H1 (cell line): ENCODE data around the gene STK32C. TPM values are rescaled to one million over a fixed set of nuclear protein-coding genes. Genes with fewer than 3 reads are reported as not detected.

ENCODE experiments used
- CTCF ChIA-PET: fragments of 300-600 bp; sonication (Branson Sonifier 250); formaldehyde crosslinking; loops from one replicate; lab custom pipeline; 2021; ENCODE audit not compliant: partially characterized antibody; lab: Charles Lee
- POLR2A ChIA-PET: fragments of 300-600 bp; sonication (Branson Sonifier 250); formaldehyde crosslinking; loops from one replicate; lab custom pipeline; 2021; ENCODE audit warnings: inconsistent platforms; ENCODE audit not compliant: partially characterized antibody; lab: Charles Lee
- DNase-seq, 2 experiments: peaks; one replicate each; pipeline versions ENCODE4 v3.0.0 to v3.0.0-alpha.2; 2010 to 2022; ENCODE audit warnings: low spot score in 2 of 2, low read depth in 1 of 2, mixed read lengths in 1 of 2
- FAIRE-seq: peaks from 2 replicates; lab custom pipeline; 2011; peaks lifted over from hg19 to GRCh38; lab: Jason Lieb, UNC
- H2AFZ ChIP-seq: 2 replicates; pipeline ENCODE4 v1.8.1; 2012; ENCODE audit warnings: low read length, inconsistent platforms
- H2AK5ac ChIP-seq: 2 replicates; pipeline ENCODE4 v1.6.1; 2013; ENCODE audit warnings: low read depth, low read length
- H2BK120ac ChIP-seq: replicated peaks from 2 replicates; pipeline ENCODE3; 2013; ENCODE audit warnings: low read depth, low read length, inconsistent platforms
- H2BK12ac ChIP-seq: 2 replicates; pipeline ENCODE4 v1.6.1; 2013; ENCODE audit warnings: low read depth, low read length
- H2BK15ac ChIP-seq: 2 replicates; pipeline ENCODE4 v1.6.1; 2013; ENCODE audit warnings: low read length
- H2BK20ac ChIP-seq: 2 replicates; pipeline ENCODE4 v1.6.1; 2013; ENCODE audit warnings: low read length
- H2BK5ac ChIP-seq: 2 replicates; pipeline ENCODE4 v1.6.1; 2013; ENCODE audit warnings: low read depth, low read length
- H3K14ac ChIP-seq: 2 replicates; pipeline ENCODE4 v1.6.1; 2013; ENCODE audit warnings: inconsistent platforms; ENCODE audit not compliant: insufficient read length
- H3K18ac ChIP-seq: 2 replicates; pipeline ENCODE4 v1.6.1; 2013; ENCODE audit warnings: low read length; ENCODE audit errors: extremely low read depth
- H3K23ac ChIP-seq: 2 replicates; pipeline ENCODE4 v1.6.1; 2013; ENCODE audit warnings: inconsistent platforms; ENCODE audit not compliant: insufficient read length
- H3K23me2 ChIP-seq: 2 replicates; pipeline ENCODE4 v1.6.1; 2013; ENCODE audit warnings: low read depth, low read length
- H3K27ac ChIP-seq: 2 replicates; pipeline ENCODE4 v1.6.1; 2011; ENCODE audit warnings: low read depth, low read length, inconsistent platforms
- H3K27me3 ChIP-seq, 4 experiments: replicated peaks in 1 of 4; 1 replicate in 1 of 4; 2 replicates in 3 of 4; pipeline versions ENCODE4 v1.6.1 to v1.8.1; 2011 to 2013; ENCODE audit warnings: low read length in 3 of 4, mild to moderate bottlenecking in 3 of 4, inconsistent platforms in 2 of 4, mixed read lengths in 2 of 4, moderate library complexity in 1 of 4; ENCODE audit not compliant: control insufficient read depth in 3 of 4, insufficient read depth in 3 of 4; ENCODE audit errors: extremely low read depth in 1 of 4
- H3K36me3 ChIP-seq, 4 experiments: 2 replicates each; pipeline versions ENCODE4 v1.6.1 to v1.8.1; 2011 to 2013; ENCODE audit warnings: mild to moderate bottlenecking in 4 of 4, low read length in 3 of 4, moderate library complexity in 2 of 4, control low read depth in 1 of 4, inconsistent platforms in 1 of 4; ENCODE audit not compliant: insufficient read depth in 4 of 4, control insufficient read depth in 2 of 4
- H3K4ac ChIP-seq: replicated peaks from 2 replicates; pipeline ENCODE3; 2013; ENCODE audit warnings: low read length, low read depth, mixed read lengths, inconsistent platforms; ENCODE audit not compliant: insufficient read length
- H3K4me1 ChIP-seq, 4 experiments: replicated peaks in 1 of 4; 1 replicate in 1 of 4; 2 replicates in 3 of 4; pipeline versions ENCODE4 v1.6.1 to v1.8.1; 2011 to 2013; ENCODE audit warnings: low read length in 3 of 4, inconsistent platforms in 2 of 4, mixed read lengths in 1 of 4; ENCODE audit not compliant: insufficient read depth in 4 of 4, control insufficient read depth in 3 of 4
- H3K4me2 ChIP-seq, 2 experiments: 2 replicates each; pipeline versions ENCODE4 v1.6.1 to v1.8.1; 2011 to 2013; ENCODE audit warnings: low read depth in 2 of 2, low read length in 2 of 2, control low read depth in 1 of 2, inconsistent platforms in 1 of 2, mild to moderate bottlenecking in 1 of 2; ENCODE audit not compliant: insufficient read depth in 1 of 2
- H3K4me3 ChIP-seq, 4 experiments: fragments of 200-600, 300-600 bp in 1 of 4; sonication (generic), shearing (Covaris generic), sonication (Bioruptor Twin) in 1 of 4; 2 replicates each; pipeline versions ENCODE4 v1.5.1 to v1.8.1; 2011 to 2016; ENCODE audit warnings: low read length in 4 of 4, low read depth in 3 of 4, control low read depth in 2 of 4, inconsistent platforms in 2 of 4, mild to moderate bottlenecking in 2 of 4, mixed read lengths in 1 of 4, moderate library complexity in 1 of 4; ENCODE audit not compliant: insufficient read depth in 2 of 4; ENCODE audit errors: extremely low read depth in 1 of 4
- H3K56ac ChIP-seq: replicated peaks from 2 replicates; pipeline ENCODE3; 2013; ENCODE audit warnings: low read depth, mild to moderate bottlenecking, mixed read lengths, low read length, inconsistent platforms; ENCODE audit not compliant: insufficient read length
- H3K79me1 ChIP-seq: 2 replicates; pipeline ENCODE4 v1.6.1; 2013; ENCODE audit warnings: low read depth, low read length, control low read depth
- H3K79me2 ChIP-seq, 2 experiments: 2 replicates each; pipeline versions ENCODE4 v1.6.1 to v1.8.1; 2012 to 2013; ENCODE audit warnings: low read length in 2 of 2, mild to moderate bottlenecking in 2 of 2, inconsistent platforms in 1 of 2; ENCODE audit not compliant: insufficient read depth in 2 of 2, control insufficient read depth in 1 of 2
- H3K9ac ChIP-seq, 4 experiments: replicated peaks in 1 of 4; 1 replicate in 1 of 4; 2 replicates in 3 of 4; pipeline versions ENCODE4 v1.6.1 to v1.8.1; 2011 to 2013; ENCODE audit warnings: low read depth in 3 of 4, low read length in 3 of 4, control low read depth in 2 of 4, mild to moderate bottlenecking in 2 of 4, moderate library complexity in 2 of 4, inconsistent platforms in 1 of 4; ENCODE audit errors: extremely low read depth in 1 of 4
- H3K9me3 ChIP-seq, 2 experiments: 2 replicates each; pipeline versions ENCODE4 v1.6.1 to v1.8.1; 2012 to 2013; ENCODE audit warnings: mild to moderate bottlenecking in 2 of 2, moderate library complexity in 2 of 2, control low read depth in 1 of 2, inconsistent platforms in 1 of 2, low read depth in 1 of 2, low read length in 1 of 2, mixed read lengths in 1 of 2; ENCODE audit not compliant: insufficient read depth in 2 of 2
- H4K20me1 ChIP-seq, 2 experiments: replicated peaks in 1 of 2; 2 replicates each; pipeline versions ENCODE3 to v1.8.1; 2011 to 2013; ENCODE audit warnings: inconsistent platforms in 2 of 2, low read length in 2 of 2, mild to moderate bottlenecking in 1 of 2; ENCODE audit not compliant: insufficient read depth in 2 of 2, control insufficient read depth in 1 of 2
- H4K5ac ChIP-seq: 2 replicates; pipeline ENCODE4 v1.6.1; 2013; ENCODE audit warnings: low read length, low read depth, mixed read lengths, inconsistent platforms; ENCODE audit not compliant: insufficient read length
- H4K8ac ChIP-seq: 2 replicates; pipeline ENCODE4 v1.8.0; 2013; ENCODE audit warnings: mild to moderate bottlenecking, moderate library complexity, low read length, inconsistent platforms; ENCODE audit not compliant: insufficient read depth; ENCODE audit errors: extremely low read depth
- H4K91ac ChIP-seq: replicated peaks from 2 replicates; pipeline ENCODE3; 2013; ENCODE audit warnings: low read length, mixed read lengths, inconsistent platforms; ENCODE audit not compliant: insufficient read length
- CBX5 ChIP-seq: fragments of 300-800, 300-1000 bp; sonication (generic); IDR thresholded peaks from 2 replicates; pipeline ENCODE4 v1.7.1; 2016; ENCODE audit warnings: antibody characterized with exemption, low read length, low read depth
- CEBPB ChIP-seq: IDR thresholded peaks from 2 replicates; pipeline ENCODE4 v1.6.1; 2012; ENCODE audit warnings: low read depth, low read length
- CHD2 ChIP-seq: IDR thresholded peaks from 2 replicates; pipeline ENCODE4 v1.6.1; 2012; ENCODE audit warnings: low read length, improper control_type of control experiment
- EP300 ChIP-seq, 2 experiments: IDR thresholded peaks; 1 replicate in 1 of 2; 2 replicates in 1 of 2; pipeline ENCODE4 v1.6.1; 2011 to 2012; ENCODE audit warnings: low read depth in 2 of 2, low read length in 2 of 2, mild to moderate bottlenecking in 2 of 2, borderline replicate concordance in 1 of 2, inconsistent platforms in 1 of 2, moderate library complexity in 1 of 2
- NRF1 ChIP-seq: IDR thresholded peaks from 2 replicates; pipeline ENCODE4 v1.6.1; 2011; ENCODE audit warnings: mild to moderate bottlenecking, low read depth, low read length, improper control_type of control experiment
- POLR2AphosphoS5 ChIP-seq: IDR thresholded peaks from 2 replicates; pipeline ENCODE4 v1.6.1; 2011; ENCODE audit warnings: low read depth, low read length
- SIN3A ChIP-seq, 2 experiments: IDR thresholded peaks in 1 of 2; conservative IDR thresholded peaks in 1 of 2; 2 replicates each; pipeline ENCODE4 v1.6.1; 2011 to 2012; ENCODE audit warnings: low read length in 2 of 2, improper control_type of control experiment in 1 of 2, low read depth in 1 of 2, mild to moderate bottlenecking in 1 of 2
- SP1 ChIP-seq: IDR thresholded peaks from 2 replicates; pipeline ENCODE4 v1.6.1; 2011; ENCODE audit warnings: low read depth, low read length
- SP4 ChIP-seq: IDR thresholded peaks from 2 replicates; pipeline ENCODE4 v1.6.1; 2012; ENCODE audit warnings: low read length, inconsistent platforms
- ZNF274 ChIP-seq: IDR thresholded peaks from 2 replicates; pipeline ENCODE4 v1.7.0; 2012; ENCODE audit warnings: low read length, borderline replicate concordance; ENCODE audit errors: extremely low read depth
- WGBS, 2 experiments: shearing (Covaris generic) in 1 of 2; methylation state at CpG; one replicate each; pipeline versions ENCODE4 v1.1.6 to v1.1.7; 2013 to 2015; ENCODE audit warnings: low lambda C conversion rate in 2 of 2, mixed read lengths in 2 of 2, inconsistent platforms in 1 of 2, low coverage in 1 of 2, missing lambda C conversion rate in 1 of 2; ENCODE audit not compliant: insufficient replicate concordance in 2 of 2, insufficient coverage in 1 of 2, insufficient read length in 1 of 2; ENCODE audit errors: extremely low coverage in 1 of 2, missing lambda C conversion rate in 1 of 2; 5-methylcytosine and 5-hydroxymethylcytosine counted together
- polyA plus RNA-seq, 7 experiments: library from polyadenylated mRNA; depleted of rRNA in 3 of 7; stranded (reverse) in 5 of 7; unstranded in 2 of 7; fragments of >200 nt in 5 of 7; fragments of 200-250 nt in 2 of 7; gene quantifications; 1 replicate in 5 of 7; 2 replicates in 1 of 7; 4 replicates in 1 of 7; pipeline versions ENCODE4 v1.2.1 to v1.2.3, GENCODE V29; 2011 to 2013; ENCODE audit warnings: missing spikeins in 2 of 7, mixed read lengths in 2 of 7
- total RNA-seq: library from RNA; stranded (reverse); fragmentation: NEBNext Ultra II Directional; extraction: Animal tissue kit (Norgen Biotek cat#: 25700); gene quantifications from 2 replicates; pipeline ENCODE4 v1.2.1, GENCODE V29; 2021

Gene STK32C
- total and polyA plus RNA-seq, 2 of the 8 experiments (the other 6 are each of a cell fraction or from before 2014, with no cell fraction given), result 10.6 to 15.6 TPM

GRCh38 chr10:132181691-132182425, 125.9 kb downstream of the STK32C start:
- H4K5ac ChIP-seq, result no peak overlapping the region
- H2BK120ac ChIP-seq, result no peak overlapping the region
- no peak overlapping the region for H2BK12ac ChIP-seq
- H3K79me1 ChIP-seq, result peaks cover 6% of the 10 kb centered on the region
- peaks cover 11% of the 10 kb centered on the region for H3K23me2 ChIP-seq
- no peaks in the 10 kb centered on the region; a peak in 1 of 4 replicates for H3K9me3 ChIP-seq
- no peaks in the 10 kb centered on the region for H3K79me2 ChIP-seq
- H2AK5ac ChIP-seq, result peak overlapping the region; percentile 24; the same call in 1 of the 2 replicates
- no peak overlapping the region for H3K4me3 ChIP-seq
- FAIRE-seq, result no peak
- no peak overlapping the region for H3K9ac ChIP-seq
- no peak overlapping the region for H3K4ac ChIP-seq
- H4K8ac ChIP-seq, result no peak overlapping the region
- CTCF ChIA-PET, result interaction anchor here (0.8 to 1.1 kb wide), 2 partner anchors 39 to 171 kb away, joined by 3 read pairs; no protein-coding TSS in a partner anchor
- H2BK20ac ChIP-seq, result no peak overlapping the region
- H3K27ac ChIP-seq, result no peak overlapping the region
- H4K20me1 ChIP-seq, result peaks cover 0 to 5% of the 10 kb centered on the region in 2 experiments
- H3K27me3 ChIP-seq, result peaks cover 19 to 31% (median 24%) of the 10 kb centered on the region in 4 experiments
- H3K18ac ChIP-seq, result peak overlapping the region; percentile 13; the same call in 1 of the 2 replicates
- H2BK5ac ChIP-seq, result no peak overlapping the region
- no peaks in the 10 kb centered on the region for H3K36me3 ChIP-seq
- no peak overlapping the region for H4K91ac ChIP-seq
- H3K23ac ChIP-seq, result no peak overlapping the region
- H2AFZ ChIP-seq, result no peak overlapping the region
- H3K14ac ChIP-seq, result no peak overlapping the region
- H3K4me1 ChIP-seq, result peaks cover 0 to 11% (median 2%) of the 10 kb centered on the region in 4 experiments; a peak in 2 of 7 replicates
- no peak overlapping the region for H3K4me2 ChIP-seq
- no peak for TF ChIP-seq CEBPB
- TF ChIP-seq ZNF274, result no peak
- no peak for TF ChIP-seq NRF1
- no peak for TF ChIP-seq SP4
- no peak for TF ChIP-seq POLR2AphosphoS5
- no peak for TF ChIP-seq CBX5
- TF ChIP-seq SP1, result no peak
- no peak for TF ChIP-seq CHD2
- no peak for TF ChIP-seq EP300 (IDR thresholded peaks at IDR 0.05; ENCODE audit: borderline replicate concordance in 1 of 2, low read depth in 2 of 2, low read length in 2 of 2)
- TF ChIP-seq SIN3A (conservative IDR thresholded peaks at IDR 0.05 in 1 of 2, IDR thresholded peaks at IDR 0.05 in 1 of 2; ENCODE audit: low read depth in 1 of 2, low read length in 2 of 2), result no peak
- TF ChIP-seq, all 59 proteins: peak for 0
- Histone ChIP-seq H2BK15ac (no peak overlapping the region), H3K56ac (no peak overlapping the region)
- POLR2A ChIA-PET, result no interaction called here
- 86% methylated on average over 21 of the region's 25 CpGs; no CpG with 5 or more reads in 1 of the 2 experiments for WGBS, 2 experiments
- DNase-seq, result no peak
